CD4-positive, alpha-beta T cell treated with Interleukin-10 for 1 hour (primary cell): Measurements from ENCODE around the gene TIMM29.
"Not testable (repeated sequence)": the region's sequence is repeated elsewhere in the genome, so short reads cannot be mapped to it uniquely, and the experiment has no call there.

ENCODE experiments used
- DNase-seq: peaks from one replicate; pipeline ENCODE4 v3.0.0-alpha.2; 2020

The TIMM29 gene

GRCh38 chr19:10913716-10914340 is 14.8 kb upstream of the TIMM29 start:
- no peak for DNase-seq

- no peak for DNase-seq
These were observed 13.2 kb upstream of the TIMM29 start for GRCh38 chr19:10915130-10916091.

GRCh38 chr19:10916602-10917001 is 12.0 kb upstream of the TIMM29 start:
- DNase-seq: no peak

GRCh38 chr19:10918359-10918758 is 10.3 kb upstream of the TIMM29 start:
- no peak for DNase-seq

GRCh38 chr19:10919352-10920287 is 9.0 kb upstream of the TIMM29 start:
- no peak for DNase-seq

GRCh38 chr19:10920288-10920655 is 8.3 kb upstream of the TIMM29 start:
- no peak for DNase-seq

- DNase-seq: no peak
These were observed 7.8 kb upstream of the TIMM29 start for GRCh38 chr19:10920781-10921180.

- no peak for DNase-seq
These were observed 7.3 kb upstream of the TIMM29 start for GRCh38 chr19:10921199-10921909.

GRCh38 chr19:10921910-10922637 is 6.5 kb upstream of the TIMM29 start:
- no peak for DNase-seq

GRCh38 chr19:10922638-10923014 is 6.0 kb upstream of the TIMM29 start:
- no peak for DNase-seq

GRCh38 chr19:10923260-10924112 is 5.1 kb upstream of the TIMM29 start:
- DNase-seq: no peak

GRCh38 chr19:10924597-10924996 is 4.0 kb upstream of the TIMM29 start:
- DNase-seq: no peak

GRCh38 chr19:10927730-10928562 is 665 bp upstream of the TIMM29 start:
- DNase-seq: peak; percentile 11

GRCh38 chr19:10929402-10929794 is 787 bp downstream of the TIMM29 start:
- DNase-seq: no peak

GRCh38 chr19:10935371-10936059 is 6.9 kb downstream of the TIMM29 start:
- no peak for DNase-seq

- DNase-seq: peak; percentile 69
These were observed 8.1 kb downstream of the TIMM29 start for GRCh38 chr19:10936661-10937084.

GRCh38 chr19:10941649-10942048 is 13.0 kb downstream of the TIMM29 start:
- not testable (repeated sequence) for DNase-seq

GRCh38 chr19:10943412-10943811 is 14.8 kb downstream of the TIMM29 start:
- DNase-seq: not testable (repeated sequence)

GRCh38 chr19:10945264-10945663 is 16.7 kb downstream of the TIMM29 start:
- no peak for DNase-seq
